ENCODE data around the gene ZNRF3.
A peak's percentile ranks its signal among the peaks of the same experiment; 100 is the strongest.

ZNRF3 gene

DNA sequence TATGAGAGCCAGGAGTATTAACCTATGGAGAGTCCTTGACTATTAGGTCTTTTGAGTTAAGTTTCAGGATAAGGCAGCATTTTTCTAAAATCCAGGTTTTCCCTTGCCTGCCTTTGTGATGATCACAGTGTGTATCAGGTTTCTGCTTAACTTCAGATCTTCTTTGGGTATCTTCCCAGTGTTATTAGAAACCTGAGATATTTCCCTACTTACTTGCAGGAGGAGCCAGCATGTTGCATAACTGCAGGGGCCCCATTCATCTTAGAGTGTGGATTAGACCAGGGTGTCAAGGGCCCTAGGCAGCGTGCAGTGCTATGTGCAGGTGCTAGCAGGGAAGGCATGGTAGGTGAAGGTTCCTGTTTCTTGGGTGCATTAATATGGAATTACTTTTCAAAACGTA is 69.5 kb downstream of the ZNRF3 start:
- no peak for DNase-seq (ENCODE audit: low read depth in 2 of 2)

DNA sequence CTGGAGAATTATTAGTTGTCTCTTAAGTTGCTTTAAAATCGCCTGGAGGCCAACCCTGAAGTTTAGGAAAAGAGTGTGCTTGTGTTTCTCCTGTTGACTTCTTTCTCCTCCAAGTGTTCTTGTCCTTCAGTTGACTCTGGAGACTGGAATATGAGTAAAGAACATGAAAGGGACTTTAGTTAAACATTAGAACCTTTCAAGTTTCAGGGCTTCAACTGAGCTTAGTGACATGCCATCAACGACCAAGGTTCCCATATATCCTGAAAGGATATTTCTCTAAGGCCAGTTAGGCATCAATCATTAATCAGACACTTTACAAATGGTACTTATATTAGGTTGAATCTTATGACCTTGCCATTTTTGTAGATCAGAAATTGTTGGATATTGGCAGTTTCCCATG is 70.0 kb downstream of the ZNRF3 start:
- DNase-seq (ENCODE audit: low read depth in 2 of 2) = no peak

DNA sequence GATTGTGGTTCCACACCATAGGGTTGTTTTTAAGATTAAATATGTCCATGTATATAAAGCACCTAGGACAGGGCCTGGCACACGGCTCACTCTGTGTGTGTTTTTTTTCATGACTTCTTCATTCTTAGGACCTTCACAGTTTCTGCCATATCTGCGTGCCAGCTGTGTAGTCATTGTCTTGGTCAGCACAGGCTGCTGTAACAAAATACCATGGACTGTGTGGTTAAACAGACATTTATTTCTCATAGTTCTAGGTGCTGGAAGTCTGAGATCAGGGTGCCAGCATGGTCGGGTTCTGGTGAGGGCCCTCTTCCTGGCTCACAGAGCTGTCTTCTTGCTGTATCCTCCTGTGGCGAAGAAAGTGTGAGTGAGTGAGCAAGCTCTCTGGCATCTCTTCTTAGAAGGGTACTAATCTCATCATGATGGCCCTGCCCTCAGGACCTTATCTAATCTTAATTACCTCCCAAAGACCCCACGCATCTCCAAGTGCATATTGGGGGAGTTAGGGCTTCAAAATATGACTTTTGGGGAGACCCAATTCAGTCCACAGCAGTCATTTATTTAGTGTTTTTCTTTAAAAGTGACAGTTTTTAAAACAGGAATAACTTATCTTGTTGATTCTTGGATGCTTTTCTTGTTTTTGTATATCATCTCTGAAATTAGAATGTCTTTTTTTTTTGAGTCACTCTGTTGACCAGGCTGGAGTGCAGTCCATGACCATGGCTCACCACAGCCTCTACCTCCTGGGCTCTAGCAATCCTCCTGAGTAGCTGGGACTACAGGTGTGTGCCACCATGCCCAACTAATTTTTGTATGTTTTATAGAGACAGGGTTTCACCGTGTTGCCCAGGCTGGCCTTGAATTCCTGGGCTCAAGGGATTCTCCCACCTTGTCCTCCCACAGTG is 70.9 kb downstream of the ZNRF3 start:
- no peak for DNase-seq (ENCODE audit: low read depth in 2 of 2)

DNA sequence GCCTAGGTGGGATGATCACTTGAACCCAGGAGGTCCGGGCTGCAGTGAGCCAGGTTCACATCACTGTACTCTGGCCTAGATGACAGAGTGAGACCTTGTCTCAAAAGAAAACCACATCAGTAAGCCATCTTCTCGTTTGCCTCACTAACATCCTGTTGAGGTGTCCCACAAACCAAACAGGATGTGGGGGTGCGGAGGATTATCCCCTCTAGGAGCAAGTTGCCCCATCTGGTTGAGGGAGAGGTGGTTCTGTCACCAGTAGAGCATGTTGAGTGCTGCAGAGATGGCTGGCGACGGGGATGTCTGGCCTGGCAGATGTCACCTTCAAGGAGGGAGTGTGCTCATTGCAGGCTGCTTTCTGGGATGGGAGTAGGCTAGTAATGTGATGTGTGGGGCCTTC is 72.4 kb downstream of the ZNRF3 start:
- DNase-seq (ENCODE audit: low read depth in 2 of 2) = peak; percentile 35 to 57

DNA sequence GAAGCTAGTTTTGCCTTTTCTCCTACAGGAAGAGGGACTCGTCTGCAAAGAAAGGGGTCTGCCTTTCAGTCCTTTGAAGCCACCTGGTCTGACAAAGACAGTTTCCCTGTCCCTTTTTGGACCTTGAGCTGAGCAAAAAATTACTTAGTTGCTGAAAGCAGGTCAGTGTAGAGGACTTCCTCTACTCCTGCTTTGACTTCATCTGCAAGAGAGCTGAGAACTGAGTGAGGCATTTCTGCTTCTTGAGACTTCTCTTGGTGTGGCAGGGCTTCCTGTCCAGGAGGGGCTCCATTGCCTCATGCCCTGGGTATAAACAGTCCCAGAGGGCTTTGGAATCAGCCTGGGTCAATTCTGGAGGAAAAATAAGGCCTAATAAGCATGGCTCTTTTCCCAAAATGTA is 73.1 kb downstream of the ZNRF3 start:
- no peak for DNase-seq (ENCODE audit: low read depth in 2 of 2)

DNA sequence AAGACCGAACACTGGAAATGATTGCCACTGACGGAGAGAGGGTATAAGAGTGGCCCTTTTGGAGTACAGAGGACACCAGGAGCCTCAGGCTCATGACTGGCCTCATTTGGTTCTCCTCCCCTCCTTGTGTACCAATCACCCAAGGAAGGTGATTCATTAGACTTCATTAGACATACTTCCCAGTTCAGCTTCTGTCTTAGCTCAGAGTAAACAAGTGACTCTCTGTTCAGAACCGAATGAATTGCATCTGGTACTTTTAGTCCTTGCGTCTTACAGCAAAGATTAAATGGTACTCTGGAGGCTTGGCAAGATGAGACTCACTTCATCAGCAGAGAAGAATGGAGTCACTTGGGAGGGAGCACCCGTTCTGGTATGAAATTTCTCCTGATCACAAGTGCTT is 75.2 kb downstream of the ZNRF3 start:
- DNase-seq (ENCODE audit: low read depth in 2 of 2) = no peak

DNA sequence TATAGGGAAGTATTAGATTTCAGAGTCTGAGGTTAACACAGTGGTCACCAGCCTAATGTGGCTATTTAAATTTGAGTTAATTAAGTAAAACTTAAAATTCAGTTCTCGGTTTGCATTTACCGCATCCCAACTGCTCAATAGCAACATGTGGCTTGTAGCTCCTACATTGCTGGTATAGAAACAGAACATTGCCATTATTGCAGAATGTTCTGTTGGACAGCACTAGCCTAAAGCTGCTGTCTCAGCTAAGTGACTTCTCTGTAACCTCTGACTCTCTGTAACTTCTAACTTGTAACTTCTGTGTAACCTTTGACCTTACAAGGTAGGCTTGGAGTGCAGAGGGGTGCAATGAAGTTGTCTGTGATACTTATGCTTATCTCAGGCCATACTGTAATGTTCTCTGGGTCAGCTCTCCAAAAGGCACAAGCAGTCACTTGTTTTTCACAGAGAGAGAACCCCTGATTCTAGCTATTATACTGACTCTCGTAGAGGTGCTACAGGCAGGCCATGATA is 78.7 kb downstream of the ZNRF3 start:
- DNase-seq (ENCODE audit: low read depth in 2 of 2) = no peak

DNA sequence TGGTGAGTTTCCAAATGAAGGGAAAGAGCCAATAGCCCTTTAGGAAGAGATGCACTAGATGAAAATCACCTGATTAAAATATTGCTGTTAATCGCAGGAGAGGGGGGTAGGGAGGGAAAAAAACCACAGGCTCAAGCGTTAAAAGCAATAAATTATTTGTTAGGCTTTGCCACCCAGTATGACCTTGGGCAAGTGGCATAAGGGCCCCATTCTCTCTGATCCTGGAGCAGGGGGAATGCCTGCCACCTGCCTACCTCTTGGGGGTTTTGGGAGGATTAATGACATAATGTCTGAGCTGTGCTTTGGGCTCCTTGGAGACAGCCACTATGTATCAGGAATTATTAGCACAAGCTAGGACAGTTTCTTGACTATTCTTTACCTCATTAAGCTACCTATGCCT is 80.0 kb downstream of the ZNRF3 start:
- no peak for DNase-seq (ENCODE audit: low read depth in 2 of 2)

DNA sequence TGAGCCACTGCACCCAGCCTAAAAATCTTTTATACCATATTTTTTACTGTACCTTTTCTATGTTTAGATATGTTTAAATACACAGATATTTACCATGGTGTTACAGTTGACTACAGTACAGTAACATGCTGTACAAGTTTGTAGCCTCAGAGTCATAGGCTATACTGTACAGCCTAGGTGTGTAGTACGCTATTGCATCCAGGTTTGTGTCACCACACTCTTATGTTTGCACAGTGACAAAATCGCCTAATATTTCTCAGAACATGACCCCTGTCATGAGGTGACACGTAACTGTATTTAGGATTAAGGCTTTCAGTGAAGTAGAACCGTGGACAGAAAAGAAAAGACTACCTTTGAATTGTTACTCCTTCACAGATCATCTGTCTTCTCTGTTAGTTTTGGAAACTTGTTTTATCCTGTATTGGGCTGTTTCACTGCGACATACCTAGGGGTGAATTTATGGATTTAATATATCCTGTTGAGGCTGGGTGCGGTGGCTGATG is 83.8 kb downstream of the ZNRF3 start:
- DNase-seq (ENCODE audit: low read depth in 2 of 2) = no peak

DNA sequence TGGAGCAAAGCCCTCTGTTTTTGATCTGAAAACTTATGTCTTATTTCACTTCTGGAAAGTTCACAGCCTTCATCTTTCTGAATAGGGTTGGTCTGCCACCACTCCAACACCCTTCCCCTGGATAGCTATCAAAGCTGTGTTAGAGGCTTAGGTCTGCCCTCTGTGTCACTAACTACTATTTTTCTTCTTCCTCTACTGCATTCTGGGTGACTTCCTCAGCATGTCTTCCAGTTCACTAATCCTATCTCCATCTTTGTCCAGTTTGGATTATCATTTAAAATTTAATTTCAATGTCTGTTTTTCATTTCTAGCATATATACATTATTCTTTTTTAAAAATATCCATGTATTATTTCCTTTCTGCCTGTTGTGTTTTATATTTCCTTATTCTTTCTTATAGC is 84.6 kb downstream of the ZNRF3 start:
- DNase-seq (ENCODE audit: low read depth in 2 of 2) = no peak

DNA sequence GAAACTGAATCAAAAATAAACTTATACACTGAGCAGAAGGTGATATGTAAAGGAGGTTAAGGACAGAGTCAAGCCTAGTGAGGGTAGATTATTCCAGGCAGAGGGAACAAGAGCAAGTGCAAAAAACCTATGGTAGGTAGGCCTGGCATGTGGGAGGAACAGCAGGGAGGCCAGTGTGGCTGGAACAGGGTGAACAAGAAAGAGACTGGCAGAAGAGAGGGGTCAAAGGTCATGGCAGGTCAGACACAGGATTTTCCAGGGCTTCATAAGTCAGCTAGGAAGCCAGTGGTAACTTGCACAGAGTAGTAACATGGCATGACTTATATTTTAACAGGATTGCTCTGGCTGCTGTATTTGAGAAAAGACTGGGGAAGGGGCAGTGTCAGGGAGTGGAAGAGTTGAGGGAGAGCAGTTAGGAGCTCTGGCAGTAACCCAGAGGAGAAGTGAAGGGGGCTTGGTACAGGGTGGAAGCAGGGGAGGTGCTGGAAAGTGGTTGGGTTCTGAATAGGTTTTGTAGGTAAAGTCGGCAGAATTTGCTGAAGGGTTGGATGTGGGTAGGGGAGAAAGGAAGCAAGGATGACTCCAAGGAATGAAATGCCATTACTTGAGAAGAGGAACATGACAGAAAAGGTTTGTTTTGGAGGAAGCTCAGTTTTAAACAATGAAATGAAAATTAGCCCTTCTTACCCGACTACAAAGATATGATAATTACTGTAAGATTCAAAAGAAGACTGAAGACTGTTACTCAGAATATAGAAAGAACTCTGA is 86.2 kb downstream of the ZNRF3 start:
- no peak for DNase-seq (ENCODE audit: low read depth in 2 of 2)

DNA sequence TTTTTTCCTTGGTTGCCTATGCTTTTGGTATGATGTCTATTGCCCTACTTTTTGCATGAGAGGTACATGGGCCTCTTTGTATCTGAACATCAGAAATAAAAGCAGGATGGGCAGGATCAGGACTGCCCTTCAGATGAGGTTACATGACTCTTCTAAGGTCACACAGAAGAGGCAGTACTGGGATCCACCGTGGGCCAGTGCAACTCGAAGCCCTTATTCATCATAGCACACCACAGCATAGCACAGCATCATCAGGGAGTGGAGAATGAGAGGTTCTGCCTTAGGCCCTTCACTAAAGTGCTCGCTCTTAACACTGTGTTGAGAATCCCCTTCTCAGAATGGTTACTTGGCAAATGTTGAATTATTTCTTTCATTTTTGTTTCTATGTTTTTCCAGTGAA is 90.0 kb downstream of the ZNRF3 start:
- DNase-seq (ENCODE audit: low read depth in 2 of 2) = no peak

DNA sequence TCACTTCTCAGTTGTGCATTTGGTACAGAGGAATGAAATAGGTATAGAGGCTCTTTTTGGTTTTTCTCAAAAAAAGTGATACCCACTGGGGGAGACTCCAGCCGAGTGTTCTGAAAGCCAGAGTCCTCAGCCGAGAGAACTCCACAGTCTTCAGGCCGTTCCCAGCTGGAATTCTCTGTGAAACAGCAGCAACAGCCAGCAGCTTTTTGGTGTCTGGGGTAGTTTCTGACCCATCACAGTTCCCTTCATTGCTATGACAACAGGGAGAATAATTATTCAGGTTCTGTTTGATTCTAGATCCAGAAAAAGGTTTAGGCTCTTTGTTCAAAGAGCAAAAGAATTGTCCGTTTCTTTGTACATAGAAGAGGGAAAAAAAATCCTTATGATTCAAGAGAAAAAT is 93.7 kb downstream of the ZNRF3 start:
- DNase-seq (ENCODE audit: low read depth in 2 of 2) = no peak

DNA sequence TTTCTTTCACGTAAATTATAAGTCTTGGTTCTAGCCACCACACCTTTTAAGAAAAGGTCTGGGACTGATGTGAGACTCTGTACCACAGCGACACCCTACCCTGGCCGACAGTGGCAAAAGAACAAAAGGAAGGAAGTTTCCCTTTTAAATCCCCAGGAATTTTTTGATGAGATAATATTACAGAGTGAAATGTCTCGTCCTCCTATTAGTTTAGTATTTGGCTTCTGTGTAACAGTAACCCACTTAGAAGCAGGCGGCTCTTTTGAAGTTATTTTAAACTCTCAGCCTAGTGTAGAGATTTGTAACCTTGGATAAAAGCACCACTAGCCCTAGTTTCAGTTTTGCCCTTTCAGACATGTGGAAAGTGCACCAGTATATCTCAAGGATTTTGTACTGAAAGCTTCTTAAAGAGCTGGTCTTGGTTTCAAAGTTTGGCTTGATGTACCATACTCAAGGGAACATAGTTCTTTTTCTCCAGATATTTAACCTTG is 94.2 kb downstream of the ZNRF3 start:
- no peak for DNase-seq (ENCODE audit: low read depth in 2 of 2)

DNA sequence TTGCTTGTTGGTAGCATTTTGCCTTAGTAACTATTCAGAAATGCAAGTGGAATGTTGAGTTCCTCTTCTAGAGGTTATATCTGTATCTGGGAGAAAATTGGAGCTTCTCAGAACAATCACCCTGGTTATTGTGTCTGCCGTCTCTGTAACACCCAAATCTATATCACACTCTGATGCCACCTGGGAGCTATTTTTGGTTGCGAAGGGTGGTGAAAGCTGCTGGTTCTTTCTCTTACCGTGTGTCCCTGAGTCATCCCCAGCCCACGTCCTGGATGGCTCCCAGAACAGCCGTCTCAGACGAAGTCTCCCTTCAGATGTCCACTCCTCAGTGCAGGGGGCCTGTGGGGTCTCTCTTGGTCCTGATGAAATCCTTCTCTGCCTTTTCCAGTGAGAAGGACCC is 94.8 kb downstream of the ZNRF3 start:
- no peak for DNase-seq (ENCODE audit: low read depth in 2 of 2)

DNA sequence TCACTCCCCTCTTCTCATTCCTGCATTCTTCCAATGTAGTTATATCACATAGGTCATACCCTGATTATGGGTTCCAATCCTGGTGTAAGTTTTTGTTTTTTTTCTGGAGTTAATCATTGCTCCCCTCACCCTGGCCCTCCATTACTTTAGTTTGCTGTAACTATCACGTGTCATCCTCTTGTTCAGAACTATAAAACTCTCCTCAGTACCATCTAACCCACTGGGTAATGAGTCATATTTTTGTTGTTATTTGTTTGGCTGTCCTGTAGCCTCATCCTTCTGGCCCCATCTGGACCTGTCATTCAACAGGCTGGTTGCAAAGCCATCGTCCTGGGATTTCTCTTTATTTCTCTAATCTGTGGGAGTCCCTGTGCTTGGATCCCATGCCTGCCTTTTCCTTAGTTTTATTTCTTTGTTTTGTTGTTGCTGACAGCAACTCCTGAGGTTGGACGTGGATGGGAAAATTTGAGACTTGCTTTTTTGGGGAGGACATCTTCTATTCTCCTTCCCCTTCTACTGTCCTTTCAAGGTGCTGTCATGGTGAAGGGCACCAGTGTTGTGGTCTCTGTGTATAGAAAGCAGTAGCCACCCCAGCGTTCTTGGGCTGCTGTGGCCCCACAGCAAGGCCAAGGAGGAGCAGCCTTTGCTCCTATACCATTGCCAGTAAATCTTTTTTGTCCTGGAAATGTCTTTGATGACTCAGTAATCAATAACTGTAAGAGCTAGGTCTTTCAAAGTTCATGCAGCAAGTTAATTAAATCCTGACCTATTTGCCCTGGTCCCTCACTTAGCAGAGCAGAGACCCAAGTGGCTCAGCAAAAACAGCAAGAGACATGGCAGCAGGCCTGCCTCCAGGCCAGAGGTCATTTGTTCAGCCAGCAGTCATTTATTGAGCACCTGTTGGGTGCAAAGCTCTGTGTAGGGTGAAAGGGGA is 95.8 kb downstream of the ZNRF3 start:
- DNase-seq (ENCODE audit: low read depth in 2 of 2) = no peak

DNA sequence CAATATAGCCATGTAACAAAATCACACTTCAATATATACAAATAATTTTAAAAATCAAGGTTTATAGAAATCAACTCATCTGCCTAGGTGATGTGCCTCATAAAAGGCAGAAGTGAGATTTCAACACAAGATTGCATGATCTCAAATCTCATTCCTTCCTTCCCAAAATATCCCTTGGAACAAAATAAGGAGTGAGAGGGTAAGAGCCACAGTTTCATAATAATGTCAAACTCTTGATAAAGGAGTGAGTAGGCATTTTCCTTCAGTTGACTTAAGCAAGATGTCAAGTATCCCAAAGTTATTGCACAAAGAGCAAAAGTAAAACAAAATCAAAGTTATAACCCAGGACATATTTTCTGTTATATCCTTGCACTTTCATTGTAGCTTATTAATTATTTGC is 97.0 kb downstream of the ZNRF3 start:
- no peak for DNase-seq (ENCODE audit: low read depth in 2 of 2)

DNA sequence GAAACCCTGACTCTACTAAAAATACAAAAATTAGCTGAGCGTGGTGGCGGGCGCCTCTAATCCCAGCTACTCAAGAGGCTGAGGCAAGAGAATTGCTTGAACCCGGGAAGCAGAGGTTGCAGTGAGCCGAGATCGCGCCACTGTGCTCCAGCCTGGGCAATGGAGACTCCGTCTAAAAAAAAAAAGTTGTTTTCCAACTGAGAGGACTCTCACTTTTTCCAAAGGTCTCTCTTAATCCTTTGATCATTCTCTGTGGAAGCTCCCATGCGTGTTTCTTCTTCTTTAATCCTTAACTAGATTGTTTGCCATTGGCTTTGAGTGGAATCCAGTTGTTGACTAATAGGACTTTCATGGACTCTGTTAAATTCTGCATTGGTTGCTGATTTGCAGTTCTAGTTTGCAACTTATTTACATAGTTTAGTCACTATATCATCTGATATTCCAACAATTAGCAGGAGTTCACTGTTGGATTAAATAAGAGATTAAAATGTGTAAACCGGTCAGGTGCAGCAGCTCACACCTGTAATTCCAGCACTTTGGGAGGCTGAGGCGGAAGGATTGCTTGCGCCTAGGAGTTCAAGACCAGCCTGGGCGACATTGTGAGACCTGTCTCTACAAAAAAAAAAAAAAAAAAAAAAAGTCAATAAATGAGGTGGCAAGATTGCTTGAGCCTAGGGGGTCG is 98.6 kb downstream of the ZNRF3 start:
- DNase-seq (ENCODE audit: low read depth in 2 of 2) = no peak

DNA sequence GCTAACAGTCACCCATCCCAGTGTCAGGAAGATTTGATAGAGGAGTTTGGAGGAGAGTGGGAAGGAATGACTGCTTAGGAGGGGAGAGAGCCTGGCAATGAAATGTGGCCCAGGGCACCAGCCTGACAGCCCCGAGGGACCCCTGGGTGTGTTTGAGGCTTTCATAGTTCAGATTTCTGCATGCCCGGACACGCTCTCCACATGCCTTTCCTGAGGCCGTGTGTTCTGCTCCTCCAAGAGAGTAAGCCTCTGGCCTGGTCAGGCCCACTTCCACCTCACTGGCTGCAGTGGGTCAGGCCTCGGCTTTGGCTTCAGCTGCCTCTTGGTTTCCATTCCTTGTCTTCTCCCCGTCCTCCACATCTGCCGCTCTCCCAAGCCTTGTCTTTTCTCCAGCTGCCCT is 99.8 kb downstream of the ZNRF3 start:
- no peak for DNase-seq (ENCODE audit: low read depth in 2 of 2)

DNA sequence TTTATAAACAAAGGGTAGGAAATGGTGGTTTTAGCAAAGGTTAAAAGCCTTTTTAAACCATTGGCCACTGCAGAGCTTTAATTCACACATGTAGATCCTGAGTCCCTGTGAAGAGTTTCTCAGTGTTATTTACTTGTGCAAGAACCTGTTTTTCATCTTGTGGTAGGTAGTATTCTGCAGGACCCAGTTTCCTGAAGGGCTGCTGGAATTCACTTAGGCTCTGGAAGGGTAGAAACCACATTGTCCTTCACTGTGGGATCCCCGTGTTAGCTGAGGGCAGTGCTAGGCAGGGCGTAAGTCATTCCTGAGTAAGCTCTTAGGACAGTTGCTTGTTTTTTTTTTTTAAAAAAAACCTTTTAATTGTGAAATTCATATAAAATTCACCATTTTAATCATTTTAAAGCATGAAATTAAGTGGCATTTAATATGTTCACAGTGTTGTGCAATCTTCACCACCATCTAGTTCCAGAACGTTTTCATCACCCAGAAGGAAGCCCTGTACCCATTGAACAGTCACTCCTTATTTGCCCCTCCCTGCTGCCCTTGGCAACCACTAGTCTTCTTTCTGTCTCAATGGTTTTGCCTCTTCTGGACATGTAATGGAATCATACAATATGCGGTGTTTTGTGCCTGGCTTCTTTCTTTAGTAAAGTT is 100.5 kb downstream of the ZNRF3 start:
- DNase-seq (ENCODE audit: low read depth in 2 of 2) = no peak

Measured in stimulated activated CD8-positive, alpha-beta memory T cell treated with anti-CD3 and anti-CD28 coated beads, Interleukin-2, amount 100 ng/mL, for 1 hour (primary cell).